Measurements from ENCODE around the gene SYNGR4. TPM values are rescaled to one million over a fixed set of nuclear protein-coding genes. Genes with fewer than 3 reads are reported as not detected.

The SYNGR4 gene
- total and polyA plus RNA-seq, 2 donors (not counting 1 experiment from before 2014, with no cell fraction given) = not detected

DNA sequence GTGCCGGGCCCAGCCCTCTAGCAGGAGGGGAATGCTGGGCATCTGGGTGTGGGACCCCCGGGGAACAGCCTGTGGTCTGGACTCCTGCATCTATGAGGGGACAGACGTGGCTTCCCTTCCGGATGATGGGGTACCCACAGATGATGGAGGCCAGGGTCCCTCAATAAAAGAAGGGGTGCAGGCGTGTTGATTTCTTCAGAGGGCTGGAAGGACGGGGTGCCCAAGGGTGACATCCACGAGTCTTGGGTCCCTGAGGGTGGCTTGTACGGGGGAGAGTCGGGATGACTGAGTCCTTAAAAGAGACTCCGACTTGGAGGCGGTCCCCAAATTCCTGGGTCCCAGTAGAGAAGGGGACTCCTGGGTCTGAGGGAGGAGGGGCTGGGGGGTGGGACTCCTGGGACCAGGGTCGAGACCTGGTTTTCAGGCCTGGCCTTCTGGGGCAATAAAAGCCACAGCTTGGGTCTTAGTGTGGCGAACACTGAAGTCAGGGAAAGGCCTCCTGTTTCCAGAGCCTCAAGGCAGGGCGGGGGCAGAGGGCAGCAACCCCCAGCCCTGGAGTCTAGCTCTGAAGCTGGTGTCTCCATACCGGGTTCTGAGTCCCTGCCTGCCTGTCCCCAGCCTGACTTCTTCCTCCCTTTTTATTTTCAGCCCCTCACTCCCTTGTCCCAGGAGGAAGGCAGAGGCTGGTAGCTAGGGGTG is 28.8 kb downstream of the SYNGR4 start:
- H3K36me3 ChIP-seq (replicated peaks in 1 of 2; ENCODE audit: control extremely low read depth in 1 of 2, control insufficient read depth in 1 of 2, extremely low read depth in 1 of 2, insufficient read depth in 2 of 2, low read length in 1 of 2) = peaks cover 0 to 13% of the 10 kb centered on the region in 2 experiments
- peaks cover 33% of the 10 kb centered on the region for H3K27me3 Mint-ChIP-seq
- H3K79me2 ChIP-seq (ENCODE audit: control insufficient read depth, insufficient read depth, low read length) = peaks cover 18% of the 10 kb centered on the region
- H3K4me1 Mint-ChIP-seq = peaks cover 33% of the 10 kb centered on the region
- no peak overlapping the region for H3K27ac ChIP-seq (ENCODE audit: low read length in 2 of 2)
- intact Hi-C loops (cut with micrococcal nuclease) = loop anchor here (10.0 kb wide), 1 partner anchor 102 kb away; no protein-coding TSS in a partner anchor
- POLR2A ChIA-PET = interaction anchor here (0.6 to 1.3 kb wide), 3 partner anchors 18 to 184 kb away, joined by 3 to 4 read pairs (median 4); partner anchors contain the start of gene TMEM143
- ATAC-seq (ENCODE audit: low read depth) (no peak), DNase-seq (no peak)
- peaks cover 0 to 19% (median 0%) of the 10 kb centered on the region in 3 donors for H3K9me3 ChIP-seq (ENCODE audit: control extremely low read depth in 1 of 3, control insufficient read depth in 2 of 3, insufficient read depth in 1 of 3, low read length in 2 of 3)
- no peaks in the 10 kb centered on the region for H3K9me3 Mint-ChIP-seq (ENCODE audit: insufficient read depth)
- H3K9ac ChIP-seq (ENCODE audit: low read length) = peak overlapping the region; percentile 47
- no peak for TF ChIP-seq EZH2 (IDR thresholded peaks at IDR 0.05; ENCODE audit: borderline replicate concordance, insufficient read depth, low read depth, low read length, poor library complexity, severe bottlenecking)
- TF ChIP-seq, protein P1, sequence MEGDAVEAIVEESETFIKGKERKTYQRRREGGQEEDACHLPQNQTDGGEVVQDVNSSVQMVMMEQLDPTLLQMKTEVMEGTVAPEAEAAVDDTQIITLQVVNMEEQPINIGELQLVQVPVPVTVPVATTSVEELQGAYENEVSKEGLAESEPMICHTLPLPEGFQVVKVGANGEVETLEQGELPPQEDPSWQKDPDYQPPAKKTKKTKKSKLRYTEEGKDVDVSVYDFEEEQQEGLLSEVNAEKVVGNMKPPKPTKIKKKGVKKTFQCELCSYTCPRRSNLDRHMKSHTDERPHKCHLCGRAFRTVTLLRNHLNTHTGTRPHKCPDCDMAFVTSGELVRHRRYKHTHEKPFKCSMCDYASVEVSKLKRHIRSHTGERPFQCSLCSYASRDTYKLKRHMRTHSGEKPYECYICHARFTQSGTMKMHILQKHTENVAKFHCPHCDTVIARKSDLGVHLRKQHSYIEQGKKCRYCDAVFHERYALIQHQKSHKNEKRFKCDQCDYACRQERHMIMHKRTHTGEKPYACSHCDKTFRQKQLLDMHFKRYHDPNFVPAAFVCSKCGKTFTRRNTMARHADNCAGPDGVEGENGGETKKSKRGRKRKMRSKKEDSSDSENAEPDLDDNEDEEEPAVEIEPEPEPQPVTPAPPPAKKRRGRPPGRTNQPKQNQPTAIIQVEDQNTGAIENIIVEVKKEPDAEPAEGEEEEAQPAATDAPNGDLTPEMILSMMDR (IDR thresholded peaks at IDR 0.05) = no peak
- H2AFZ ChIP-seq (ENCODE audit: insufficient read depth, low read depth, low read length, poor library complexity, severe bottlenecking) = peak overlapping the region; percentile 56
- H3K27me3 ChIP-seq (replicated peaks in 1 of 4; ENCODE audit: control extremely low read depth in 1 of 4, control insufficient read depth in 3 of 4, insufficient read depth in 4 of 4, low read length in 3 of 4) = peaks cover 0 to 55% (median 33%) of the 10 kb centered on the region in 4 experiments
- peak overlapping the region; percentile 72 for H3K4me2 ChIP-seq (replicated peaks; ENCODE audit: low read depth, low read length, poor library complexity, severe bottlenecking)
- WGBS (ENCODE audit: insufficient coverage) = 93% methylated on average over 14 of the region's 15 CpGs
- H3K4me1 ChIP-seq (ENCODE audit: control insufficient read depth in 2 of 2, insufficient read depth in 2 of 2, low read length in 2 of 2) = peaks cover 54 to 59% of the 10 kb centered on the region in 2 donors
- H3K27ac Mint-ChIP-seq = peak overlapping the region; percentile 26
- CTCF ChIA-PET = interaction anchor here (0.8 to 2.0 kb wide), 4 partner anchors 10 to 367 kb away, joined by 3 to 5 read pairs (median 4); partner anchors contain the start of gene GRWD1
- H3K4me3 ChIP-seq (ENCODE audit: control extremely low read depth in 1 of 5, extremely low read depth in 1 of 5, insufficient read depth in 1 of 5, low read depth in 2 of 5, low read length in 4 of 5) = peak overlapping the region in 1 of 5 experiments; percentile 41
- H4K20me1 ChIP-seq (ENCODE audit: control insufficient read depth, insufficient read depth, low read length, poor library complexity, severe bottlenecking) = no peaks in the 10 kb centered on the region
- peak overlapping the region; percentile 69 for H3K4me3 Mint-ChIP-seq
